Muscle of leg (tissue), 11 donors: Measurements from ENCODE around the gene RBM4B. TPM values are rescaled to one million over a fixed set of nuclear protein-coding genes. Genes with fewer than 3 reads are reported as not detected.
A peak's percentile ranks its signal among the peaks of the same experiment; 100 is the strongest.

Source experiments
- DNase-seq: peaks from one replicate; pipeline ENCODE4 v3.0.0; 2013
- H3K27ac ChIP-seq: one replicate; pipeline ENCODE4 v1.5.1; 2013; ENCODE audit warnings: mild to moderate bottlenecking, low read length, control low read depth
- H3K27me3 ChIP-seq: one replicate; pipeline ENCODE4 v1.6.1; 2013; ENCODE audit warnings: low read length; ENCODE audit not compliant: control insufficient read depth, insufficient read depth
- H3K36me3 ChIP-seq: one replicate; pipeline ENCODE4 v1.6.1; 2013; ENCODE audit warnings: low read length; ENCODE audit not compliant: control insufficient read depth, insufficient read depth
- H3K4me1 ChIP-seq: one replicate; pipeline ENCODE4 v1.6.1; 2013; ENCODE audit warnings: low read length; ENCODE audit not compliant: control insufficient read depth, insufficient read depth
- H3K4me3 ChIP-seq: one replicate; pipeline ENCODE4 v1.5.1; 2013; ENCODE audit warnings: low read length, control low read depth
- H3K9me3 ChIP-seq: replicated peaks from 2 replicates; pipeline ENCODE4 v1.6.1; 2013; ENCODE audit warnings: low read depth, low read length; ENCODE audit not compliant: control insufficient read depth
- WGBS: methylation state at CpG from one replicate; pipeline ENCODE4 v1.1.5; 2013; ENCODE audit warnings: missing lambda C conversion rate; ENCODE audit not compliant: insufficient coverage; 5-methylcytosine and 5-hydroxymethylcytosine counted together
- polyA plus RNA-seq, 8 donors: library from polyadenylated mRNA; unstranded; fragments of 120-200 nt; gene quantifications; one replicate each; pipeline versions ENCODE4 v1.2.1 to v1.2.3, GENCODE V29; 2013; ENCODE audit warnings: inconsistent platforms in 1 of 8, low replicate concordance in 1 of 8; ENCODE audit not compliant: insufficient read length in 8 of 8, insufficient read depth in 1 of 8
- total RNA-seq: library from RNA; stranded (reverse); fragments of 120-200 nt; gene quantifications from one replicate; pipeline ENCODE4 v1.2.4, GENCODE V29; 2013

The RBM4B gene
- total and polyA plus RNA-seq, 9 donors = 26.7 to 42.8 (median 31.1) TPM

- Histone ChIP-seq H3K27ac (no peak overlapping the region), H3K36me3 (peaks cover 20% of the 10 kb centered on the region), H3K4me1 (no peaks in the 10 kb centered on the region), H3K4me3 (no peak overlapping the region), H3K27me3 (no peaks in the 10 kb centered on the region), H3K9me3 (peaks cover 6% of the 10 kb centered on the region)
- DNase-seq = no peak
- WGBS = 95% methylated on average over 9 of the region's 9 CpGs
Measured at GRCh38 chr11:66696146-66696545, 18.5 kb upstream of the RBM4B start.

GRCh38 chr11:66694732-66695207 lies 17.1 kb upstream of the RBM4B start:
- H3K4me3 ChIP-seq = no peak overlapping the region
- peak; percentile 91 for DNase-seq
- no peaks in the 10 kb centered on the region for H3K4me1 ChIP-seq
- WGBS = 17% methylated on average over 6 of the region's 6 CpGs
- H3K36me3 ChIP-seq = peaks cover 18% of the 10 kb centered on the region
- no peak overlapping the region for H3K27ac ChIP-seq
- no peaks in the 10 kb centered on the region for H3K27me3 ChIP-seq
- peaks cover 5% of the 10 kb centered on the region for H3K9me3 ChIP-seq

- H3K4me3 ChIP-seq = no peak overlapping the region
- peaks cover 11% of the 10 kb centered on the region for H3K36me3 ChIP-seq
- H3K27me3 ChIP-seq = no peaks in the 10 kb centered on the region
- WGBS = 87% methylated on average over 13 of the region's 13 CpGs
- H3K4me1 ChIP-seq = peaks cover 1% of the 10 kb centered on the region
- H3K9me3 ChIP-seq = no peaks in the 10 kb centered on the region
- H3K27ac ChIP-seq = no peak overlapping the region
- no peak for DNase-seq
Measured at GRCh38 chr11:66694056-66694410, 16.3 kb upstream of the RBM4B start.

DNA sequence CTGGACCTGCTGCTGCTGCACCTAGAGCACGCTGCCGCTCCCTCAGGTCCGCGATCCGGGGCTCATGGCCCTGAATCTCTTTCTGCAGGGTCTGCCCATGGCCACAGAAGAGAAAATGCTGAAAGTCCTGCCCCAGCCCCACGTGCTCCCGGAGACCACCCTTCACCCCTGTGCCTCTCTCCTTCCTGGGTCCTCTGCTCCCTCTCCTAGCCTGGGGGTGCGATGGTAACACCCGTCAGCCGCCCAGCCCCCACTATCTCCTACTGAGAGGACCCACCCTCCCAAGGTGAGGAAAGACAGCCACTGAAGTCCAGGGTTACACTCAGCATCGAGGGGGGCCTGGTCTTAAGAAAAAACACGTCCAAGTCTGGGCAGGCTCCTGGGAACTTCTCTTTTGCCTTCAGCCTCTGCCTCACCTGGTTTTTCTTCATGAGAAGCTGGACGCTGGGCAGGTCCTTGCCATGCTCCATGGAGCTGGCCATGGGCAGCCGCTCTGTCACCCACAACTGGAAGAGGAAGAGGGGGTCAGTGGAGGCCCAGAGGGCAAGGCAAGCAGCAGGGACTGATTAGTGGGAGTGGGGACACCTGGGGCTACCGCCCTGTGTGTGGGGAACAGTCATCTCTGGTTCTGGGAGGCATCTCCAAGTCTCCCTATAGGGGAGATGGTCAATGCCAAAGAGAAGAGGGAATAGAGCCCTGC lies 15.8 kb upstream of the RBM4B start:
- no peak for DNase-seq
- Histone ChIP-seq H3K27ac (no peak overlapping the region), H3K4me3 (no peak overlapping the region), H3K4me1 (peaks cover 6% of the 10 kb centered on the region), H3K27me3 (no peaks in the 10 kb centered on the region), H3K9me3 (no peaks in the 10 kb centered on the region), H3K36me3 (peaks cover 7% of the 10 kb centered on the region)
- 91% methylated on average over 14 of the region's 15 CpGs for WGBS

GRCh38 chr11:66692871-66693331 lies 15.2 kb upstream of the RBM4B start:
- no peaks in the 10 kb centered on the region for H3K9me3 ChIP-seq
- no peak overlapping the region for H3K4me3 ChIP-seq
- no peak for DNase-seq
- peaks cover 5% of the 10 kb centered on the region for H3K36me3 ChIP-seq
- WGBS = 85% methylated on average over 20 of the region's 20 CpGs
- no peak overlapping the region for H3K27ac ChIP-seq
- no peaks in the 10 kb centered on the region for H3K27me3 ChIP-seq
- peaks cover 6% of the 10 kb centered on the region for H3K4me1 ChIP-seq

DNA sequence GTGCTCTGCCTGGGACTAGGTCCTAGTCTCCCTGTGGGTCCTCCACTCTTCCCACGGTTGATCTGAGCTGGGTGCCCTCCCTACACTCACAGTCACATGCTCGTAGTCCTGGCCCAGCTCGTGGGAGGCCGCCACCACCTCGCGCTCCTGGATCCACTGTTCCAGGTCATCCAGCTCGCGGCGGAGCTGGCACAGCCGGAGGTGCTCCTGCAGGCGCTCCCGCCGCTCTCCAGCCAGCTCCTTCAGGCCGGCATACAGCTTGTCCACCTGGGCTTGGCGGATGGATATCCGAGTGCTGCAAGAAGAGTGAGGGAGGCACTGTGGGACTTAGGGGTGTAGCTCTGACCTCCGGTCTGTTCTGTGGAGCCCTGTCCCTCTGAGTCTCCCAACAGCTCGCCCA lies 14.8 kb upstream of the RBM4B start:
- no peaks in the 10 kb centered on the region for H3K27me3 ChIP-seq
- 89% methylated on average over 16 of the region's 18 CpGs for WGBS
- no peak for DNase-seq
- no peak overlapping the region for H3K27ac ChIP-seq
- no peak overlapping the region for H3K4me3 ChIP-seq
- no peaks in the 10 kb centered on the region for H3K9me3 ChIP-seq
- peaks cover 5% of the 10 kb centered on the region for H3K36me3 ChIP-seq
- peaks cover 6% of the 10 kb centered on the region for H3K4me1 ChIP-seq

- Histone ChIP-seq H3K27ac (no peak overlapping the region), H3K36me3 (peaks cover 5% of the 10 kb centered on the region), H3K4me1 (peaks cover 8% of the 10 kb centered on the region), H3K4me3 (no peak overlapping the region), H3K27me3 (no peaks in the 10 kb centered on the region), H3K9me3 (no peaks in the 10 kb centered on the region)
- WGBS = 92% methylated on average over 32 of the region's 38 CpGs
- no peak for DNase-seq
Measured at GRCh38 chr11:66691311-66691980, 13.8 kb upstream of the RBM4B start.

DNA sequence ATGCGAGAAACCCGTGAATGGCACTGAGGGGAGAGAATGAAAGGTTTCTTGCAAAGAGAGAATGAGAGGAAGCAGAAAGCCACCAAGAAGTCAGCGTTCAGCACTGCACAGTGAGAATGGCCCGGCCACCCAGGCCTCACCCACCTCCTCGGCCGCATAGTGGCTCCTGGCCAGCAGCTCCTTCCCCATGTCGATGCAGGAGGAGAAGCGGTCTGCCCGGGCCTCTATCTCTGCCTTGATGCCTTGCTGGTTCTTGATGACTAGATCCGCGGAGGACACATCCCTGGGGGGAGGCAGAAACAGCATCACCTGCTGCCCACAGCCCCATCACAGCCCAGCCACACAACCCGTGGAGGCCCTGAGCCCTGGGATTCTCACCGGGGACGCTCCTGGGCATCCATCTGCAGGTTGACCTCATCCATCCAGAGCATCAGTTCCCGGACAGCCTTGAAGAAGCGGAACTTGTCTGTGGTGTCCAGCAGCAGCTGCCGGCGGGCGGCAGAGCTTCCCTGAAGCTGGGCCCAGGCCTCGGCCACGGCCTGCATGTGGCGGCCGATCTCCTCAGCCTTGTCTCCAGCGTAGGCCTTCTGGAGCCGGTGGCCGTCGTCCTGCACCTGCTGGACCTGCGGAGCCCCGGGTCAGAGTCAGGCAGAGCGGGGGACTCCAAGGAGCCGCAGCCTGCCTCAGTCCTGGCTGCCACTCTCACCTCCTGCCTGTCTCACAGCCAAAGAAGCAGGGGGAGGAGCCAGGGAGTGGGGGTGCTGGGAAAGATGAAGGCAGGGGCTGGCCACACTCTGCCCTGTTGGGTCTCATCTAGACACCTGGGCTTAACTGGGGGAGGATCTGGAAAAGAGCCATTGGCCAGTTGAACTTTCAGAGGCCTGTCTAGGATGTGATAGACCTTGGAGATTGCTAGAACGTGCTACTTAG lies 12.2 kb upstream of the RBM4B start:
- Histone ChIP-seq H3K27me3 (no peaks in the 10 kb centered on the region), H3K4me3 (no peak overlapping the region), H3K27ac (no peak overlapping the region), H3K9me3 (no peaks in the 10 kb centered on the region), H3K36me3 (peaks cover 5% of the 10 kb centered on the region), H3K4me1 (peaks cover 10% of the 10 kb centered on the region)
- WGBS = 81% methylated on average over 21 of the region's 32 CpGs
- no peak for DNase-seq

GRCh38 chr11:66688561-66689534 lies 11.2 kb upstream of the RBM4B start:
- Histone ChIP-seq H3K9me3 (no peaks in the 10 kb centered on the region), H3K4me3 (no peak overlapping the region), H3K36me3 (peaks cover 5% of the 10 kb centered on the region), H3K4me1 (peaks cover 10% of the 10 kb centered on the region), H3K27ac (no peak overlapping the region), H3K27me3 (no peaks in the 10 kb centered on the region)
- 90% methylated on average over 14 of the region's 28 CpGs for WGBS
- DNase-seq = peak; percentile 26
